WTC11 (cell line): Measurements from ENCODE around the gene DNAH14. TPM values are rescaled to one million over a fixed set of nuclear protein-coding genes. Genes with fewer than 3 reads are reported as not detected.
A peak's percentile ranks its signal among the peaks of the same experiment; 100 is the strongest.

ENCODE experiments used
- ATAC-seq: fragments of 200-7000 bp; cut with Tn5 transposase; 2 replicates; pipeline ENCODE4 v1.10.0; 2021; ENCODE audit warnings: mild to moderate bottlenecking, moderate library complexity
- CTCF ChIA-PET: fragments of 300-600 bp; sonication (Branson Sonifier 250); formaldehyde crosslinking; loops from one replicate; lab custom pipeline; 2021; ENCODE audit warnings: antibody characterized with exemption; lab: Charles Lee
- POLR2A ChIA-PET: fragments of 350-600 bp; sonication (Branson Sonifier 250); formaldehyde crosslinking; loops from one replicate; lab custom pipeline; 2021; ENCODE audit warnings: antibody characterized with exemption; lab: Charles Lee
- DNase-seq: peaks from one replicate; pipeline ENCODE4 v3.0.0; 2021; ENCODE audit warnings: low spot score
- H3K27ac Mint-ChIP-seq: 2 replicates; pipeline ENCODE4 v1.8.0; 2021; ENCODE audit warnings: mixed read lengths
- H3K27me3 Mint-ChIP-seq: 2 replicates; pipeline ENCODE4 v1.8.0; 2021; ENCODE audit warnings: low read depth, mild to moderate bottlenecking, moderate library complexity, mixed read lengths
- H3K36me3 Mint-ChIP-seq: 2 replicates; pipeline ENCODE4 v1.8.0; 2021; ENCODE audit warnings: mixed read lengths
- H3K4me1 Mint-ChIP-seq: 2 replicates; pipeline ENCODE4 v1.8.0; 2022; ENCODE audit warnings: mixed read lengths
- H3K4me3 Mint-ChIP-seq: 2 replicates; pipeline ENCODE4 v1.8.0; 2021; ENCODE audit warnings: mild to moderate bottlenecking, moderate library complexity, mixed read lengths
- H3K9me3 Mint-ChIP-seq: 2 replicates; pipeline ENCODE4 v1.8.0; 2021; ENCODE audit warnings: mixed read lengths
- CREM ChIP-seq: sonication (generic); formaldehyde crosslinking; IDR thresholded peaks from 2 replicates; pipeline ENCODE4 v1.8.1; 2022; ENCODE audit warnings: mild to moderate bottlenecking, missing genetic modification reagents, moderate library complexity
- E2F1 ChIP-seq: sonication (generic); formaldehyde crosslinking; IDR thresholded peaks from 2 replicates; pipeline ENCODE4 v1.8.0; 2022; ENCODE audit warnings: mild to moderate bottlenecking, missing genetic modification reagents
- ETV6 ChIP-seq: sonication (generic); formaldehyde crosslinking; IDR thresholded peaks from 2 replicates; pipeline ENCODE4 v1.8.1; 2022; ENCODE audit warnings: mild to moderate bottlenecking, missing genetic modification reagents
- FOXJ3 ChIP-seq: sonication (generic); formaldehyde crosslinking; IDR thresholded peaks from 2 replicates; pipeline ENCODE4 v1.9.0; 2021; ENCODE audit warnings: missing genetic modification reagents, mild to moderate bottlenecking, borderline replicate concordance
- FOXP1 ChIP-seq: sonication (generic); formaldehyde crosslinking; IDR thresholded peaks from 2 replicates; pipeline ENCODE4 v1.8.0; 2022; ENCODE audit warnings: missing genetic modification reagents, mild to moderate bottlenecking, moderate library complexity, borderline replicate concordance
- FOXP4 ChIP-seq: sonication (generic); formaldehyde crosslinking; IDR thresholded peaks from 2 replicates; pipeline ENCODE4 v1.8.0; 2022; ENCODE audit warnings: mild to moderate bottlenecking, missing genetic modification reagents
- IRF2 ChIP-seq: sonication (generic); formaldehyde crosslinking; IDR thresholded peaks from 2 replicates; pipeline ENCODE4 v1.8.0; 2022; ENCODE audit warnings: low read depth, missing genetic modification reagents, borderline replicate concordance
- JUN ChIP-seq: sonication (generic); formaldehyde crosslinking; IDR thresholded peaks from 2 replicates; pipeline ENCODE4 v1.8.0; 2023; ENCODE audit warnings: mild to moderate bottlenecking, missing genetic modification reagents
- MYBL2 ChIP-seq: sonication (generic); formaldehyde crosslinking; IDR thresholded peaks from 2 replicates; pipeline ENCODE4 v1.8.1; 2023; ENCODE audit warnings: mild to moderate bottlenecking, moderate library complexity, missing genetic modification reagents
- RELA ChIP-seq: sonication (generic); formaldehyde crosslinking; IDR thresholded peaks from 2 replicates; pipeline ENCODE4 v1.8.1; 2022; ENCODE audit warnings: missing genetic modification reagents, mild to moderate bottlenecking, borderline replicate concordance
- RORB ChIP-seq: fragments of 250-450 bp; sonication (Bioruptor Pico); IDR thresholded peaks from 2 replicates; pipeline ENCODE4 v1.9.0; 2021; ENCODE audit warnings: mild to moderate bottlenecking
- SMAD4 ChIP-seq: sonication (generic); formaldehyde crosslinking; IDR thresholded peaks from 2 replicates; pipeline ENCODE4 v1.8.0; 2022; ENCODE audit warnings: mild to moderate bottlenecking, missing genetic modification reagents
- TEAD4 ChIP-seq: sonication (generic); formaldehyde crosslinking; IDR thresholded peaks from 2 replicates; pipeline ENCODE4 v1.8.0; 2022; ENCODE audit warnings: mild to moderate bottlenecking, missing genetic modification reagents
- TP53 ChIP-seq: sonication (generic); formaldehyde crosslinking; IDR thresholded peaks from 2 replicates; pipeline ENCODE4 v1.8.1; 2023; ENCODE audit warnings: mild to moderate bottlenecking, missing genetic modification reagents
- USF1 ChIP-seq: sonication (generic); formaldehyde crosslinking; IDR thresholded peaks from 2 replicates; pipeline ENCODE4 v1.8.0; 2022; ENCODE audit warnings: mild to moderate bottlenecking, missing genetic modification reagents
- ZNF121 ChIP-seq: sonication (generic); formaldehyde crosslinking; IDR thresholded peaks from 2 replicates; pipeline ENCODE4 v1.8.0; 2023; ENCODE audit warnings: missing genetic modification reagents
- ZNF219 ChIP-seq: sonication (generic); formaldehyde crosslinking; IDR thresholded peaks from 2 replicates; pipeline ENCODE4 v1.8.0; 2023; ENCODE audit warnings: missing genetic modification reagents, mild to moderate bottlenecking, borderline replicate concordance
- ZNF317 ChIP-seq: sonication (generic); formaldehyde crosslinking; IDR thresholded peaks from 2 replicates; pipeline ENCODE4 v1.8.1; 2023; ENCODE audit warnings: low read depth, mild to moderate bottlenecking, moderate library complexity, missing genetic modification reagents, borderline replicate concordance
- ZNF423 ChIP-seq: fragments of 250-450 bp; sonication (Bioruptor Pico); IDR thresholded peaks from 2 replicates; pipeline ENCODE4 v2.1.2; 2022; ENCODE audit warnings: mild to moderate bottlenecking, moderate library complexity
- ZNF425 ChIP-seq: fragments of 250-450 bp; sonication (Bioruptor Pico); conservative IDR thresholded peaks from 2 replicates; pipeline ENCODE4 v1.9.0; 2021; ENCODE audit warnings: mild to moderate bottlenecking
- total RNA-seq: library from RNA; stranded (reverse); gene quantifications from 3 replicates; pipeline ENCODE4 v1.2.3, GENCODE V29; 2021
- TF ChIP-seq, protein P1 (sequence below): sonication (generic); formaldehyde crosslinking; IDR thresholded peaks from 2 replicates; pipeline ENCODE4 v1.8.1; 2022; ENCODE audit warnings: mild to moderate bottlenecking, moderate library complexity, missing genetic modification reagents
- TF ChIP-seq, protein P2 (sequence below): fragments of 250-450 bp; sonication (Bioruptor Pico); IDR thresholded peaks from 2 replicates; pipeline ENCODE4 v1.9.0; 2021; ENCODE audit warnings: mild to moderate bottlenecking
- TF ChIP-seq, protein P3 (sequence below): sonication (generic); formaldehyde crosslinking; IDR thresholded peaks from 2 replicates; pipeline ENCODE4 v1.8.0; 2022; ENCODE audit warnings: mild to moderate bottlenecking, missing genetic modification reagents

Gene DNAH14
- total RNA-seq, 1 experiment from 2014 or later: 34.1 TPM

- POLR2A ChIA-PET: no interaction called here
- CTCF ChIA-PET: no interaction called here
- Mint-ChIP-seq H3K27ac (no peak overlapping the region), H3K27me3 (no peaks in the 10 kb centered on the region; the same call in 1 of the 2 replicates), H3K4me3 (no peak overlapping the region), H3K36me3 (no peaks in the 10 kb centered on the region), H3K4me1 (no peaks in the 10 kb centered on the region), H3K9me3 (no peaks in the 10 kb centered on the region)
- no peak for TF ChIP-seq ZNF121 (CRISPR knock-in tag)
- no peak for TF ChIP-seq ZNF317 (CRISPR knock-in tag)
- no peak for TF ChIP-seq IRF2 (CRISPR knock-in tag)
- no peak for TF ChIP-seq FOXP1 (CRISPR knock-in tag)
- TF ChIP-seq, protein P1, sequence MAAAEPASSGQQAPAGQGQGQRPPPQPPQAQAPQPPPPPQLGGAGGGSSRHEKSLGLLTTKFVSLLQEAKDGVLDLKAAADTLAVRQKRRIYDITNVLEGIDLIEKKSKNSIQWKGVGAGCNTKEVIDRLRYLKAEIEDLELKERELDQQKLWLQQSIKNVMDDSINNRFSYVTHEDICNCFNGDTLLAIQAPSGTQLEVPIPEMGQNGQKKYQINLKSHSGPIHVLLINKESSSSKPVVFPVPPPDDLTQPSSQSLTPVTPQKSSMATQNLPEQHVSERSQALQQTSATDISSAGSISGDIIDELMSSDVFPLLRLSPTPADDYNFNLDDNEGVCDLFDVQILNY: no peak
- no peak for TF ChIP-seq JUN (CRISPR knock-in tag)
- no peak for TF ChIP-seq ZNF425 (CRISPR knock-in tag)
- TF ChIP-seq USF1 (CRISPR knock-in tag): no peak
- TF ChIP-seq RELA (CRISPR knock-in tag): no peak
- DNase-seq: no peak
- ATAC-seq: no peak
Observed at GRCh38 chr1:225343618-225344017, 414.1 kb downstream of the DNAH14 start.

GRCh38 chr1:225347123-225347683 lies 417.7 kb downstream of the DNAH14 start:
- TF ChIP-seq, protein P2, sequence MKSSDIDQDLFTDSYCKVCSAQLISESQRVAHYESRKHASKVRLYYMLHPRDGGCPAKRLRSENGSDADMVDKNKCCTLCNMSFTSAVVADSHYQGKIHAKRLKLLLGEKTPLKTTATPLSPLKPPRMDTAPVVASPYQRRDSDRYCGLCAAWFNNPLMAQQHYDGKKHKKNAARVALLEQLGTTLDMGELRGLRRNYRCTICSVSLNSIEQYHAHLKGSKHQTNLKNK (CRISPR knock-in tag): no peak
- no peak for TF ChIP-seq E2F1
- DNase-seq: no peak
- POLR2A ChIA-PET: no interaction called here
- H3K4me3 Mint-ChIP-seq: no peak overlapping the region
- CTCF ChIA-PET: interaction anchor here (1.2 kb wide), 1 partner anchor 29 kb away, joined by 6 read pairs; no protein-coding TSS in a partner anchor
- H3K27me3 Mint-ChIP-seq: no peaks in the 10 kb centered on the region; the same call in 1 of the 2 replicates
- no peak overlapping the region for H3K27ac Mint-ChIP-seq
- ATAC-seq: peak; percentile 39; the same call in 1 of the 2 replicates
- no peaks in the 10 kb centered on the region for H3K36me3 Mint-ChIP-seq
- no peaks in the 10 kb centered on the region for H3K4me1 Mint-ChIP-seq
- H3K9me3 Mint-ChIP-seq: no peaks in the 10 kb centered on the region

DNA sequence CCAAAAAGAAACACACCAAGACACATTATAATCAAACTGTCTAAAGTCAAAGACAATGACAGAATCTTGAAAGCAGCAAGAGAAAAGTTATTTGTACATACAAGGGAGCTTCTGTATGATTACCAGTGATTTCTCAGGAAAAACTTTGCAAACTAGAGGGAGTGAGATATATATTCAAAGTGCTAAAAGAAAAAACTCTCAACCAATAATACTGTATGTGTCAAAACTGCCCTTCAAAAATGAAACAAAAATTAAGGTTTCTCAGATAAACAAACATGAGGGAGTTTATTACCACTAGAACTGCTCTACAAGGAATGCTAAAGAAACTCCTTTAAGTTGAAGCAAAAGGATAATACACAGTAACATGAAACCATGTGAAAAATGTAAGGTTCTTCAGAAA lies 418.9 kb downstream of the DNAH14 start:
- DNase-seq (no peak), ATAC-seq (no peak)
- ChIA-PET POLR2A (no interaction called here), CTCF (interaction anchor here (1.2 kb wide), 1 partner anchor 30 kb away, joined by 6 read pairs; no protein-coding TSS in a partner anchor)
- Mint-ChIP-seq H3K27me3 (no peaks in the 10 kb centered on the region; the same call in 1 of the 2 replicates), H3K27ac (no peak overlapping the region), H3K4me3 (no peak overlapping the region), H3K4me1 (no peaks in the 10 kb centered on the region), H3K36me3 (no peaks in the 10 kb centered on the region), H3K9me3 (no peaks in the 10 kb centered on the region)
- TF ChIP-seq FOXP4 (CRISPR knock-in tag) (no peak), TEAD4 (CRISPR knock-in tag) (no peak), ETV6 (CRISPR knock-in tag) (no peak), ZNF121 (CRISPR knock-in tag) (no peak), ZNF317 (CRISPR knock-in tag) (no peak), ZNF219 (CRISPR knock-in tag) (no peak), FOXJ3 (CRISPR knock-in tag) (no peak), RORB (no peak), TP53 (CRISPR knock-in tag) (no peak), CREM (CRISPR knock-in tag) (no peak), MYBL2 (CRISPR knock-in tag) (no peak), ZNF423 (CRISPR knock-in tag) (no peak), E2F1 (no peak), SMAD4 (CRISPR knock-in tag) (no peak)
- TF ChIP-seq, protein P3, sequence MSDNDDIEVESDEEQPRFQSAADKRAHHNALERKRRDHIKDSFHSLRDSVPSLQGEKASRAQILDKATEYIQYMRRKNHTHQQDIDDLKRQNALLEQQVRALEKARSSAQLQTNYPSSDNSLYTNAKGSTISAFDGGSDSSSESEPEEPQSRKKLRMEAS: no peak
